HG03439 (cell line): Measurements from ENCODE around the gene BTBD6.
"Not testable (repeated sequence)": the region's sequence is repeated elsewhere in the genome, so short reads cannot be mapped to it uniquely, and the experiment has no call there.

Source experiments
- ATAC-seq: cut with Tn5 transposase; IDR thresholded peaks from one replicate; pipeline ENCODE4 v1.9.1; 2021; ENCODE audit warnings: mild to moderate bottlenecking, moderate library complexity; ENCODE audit not compliant: unreplicated experiment

Gene BTBD6

DNA sequence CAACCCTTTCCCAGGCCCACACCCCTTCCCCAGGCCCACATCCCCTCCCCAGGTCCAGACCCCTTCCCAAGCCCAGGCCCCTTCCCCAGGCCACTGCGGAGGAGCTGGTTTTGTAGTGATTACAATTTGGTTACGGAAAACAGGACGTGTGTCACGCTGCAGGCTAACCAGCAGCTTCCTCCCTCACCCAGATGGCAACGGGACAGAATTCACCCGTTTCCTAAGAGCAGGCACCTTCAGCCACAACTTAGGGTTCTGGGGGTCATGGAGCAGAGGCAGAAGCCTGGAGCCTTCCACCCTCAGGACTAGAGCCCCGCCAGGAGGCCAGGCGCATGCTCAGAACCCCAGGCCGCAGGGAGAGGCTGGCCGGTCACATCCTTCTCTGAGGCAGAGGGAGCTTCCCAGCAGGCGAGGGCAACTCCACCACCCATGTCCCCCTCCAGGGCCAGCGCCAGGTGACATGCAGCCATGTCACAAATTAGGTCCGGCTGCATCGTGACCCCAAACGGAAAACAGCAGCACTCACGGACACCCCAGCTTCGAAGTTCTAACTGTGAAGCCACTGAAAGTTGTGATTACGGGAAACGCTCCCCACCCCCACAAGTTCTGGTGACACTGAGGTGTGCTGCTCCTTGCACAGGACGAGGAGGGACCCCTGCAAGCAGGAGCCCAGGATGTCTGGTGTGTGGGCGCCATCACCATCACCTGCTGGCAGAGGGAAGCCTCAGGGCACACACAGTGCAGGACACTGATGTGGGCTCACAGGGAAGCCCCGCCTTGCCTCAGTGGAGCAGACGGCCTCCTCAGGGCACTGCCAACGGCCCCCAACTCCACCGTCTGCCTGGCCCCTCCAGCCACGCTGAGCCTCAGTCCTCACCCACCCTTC is 44.7 kb downstream of the BTBD6 start:
- ATAC-seq: no peak

DNA sequence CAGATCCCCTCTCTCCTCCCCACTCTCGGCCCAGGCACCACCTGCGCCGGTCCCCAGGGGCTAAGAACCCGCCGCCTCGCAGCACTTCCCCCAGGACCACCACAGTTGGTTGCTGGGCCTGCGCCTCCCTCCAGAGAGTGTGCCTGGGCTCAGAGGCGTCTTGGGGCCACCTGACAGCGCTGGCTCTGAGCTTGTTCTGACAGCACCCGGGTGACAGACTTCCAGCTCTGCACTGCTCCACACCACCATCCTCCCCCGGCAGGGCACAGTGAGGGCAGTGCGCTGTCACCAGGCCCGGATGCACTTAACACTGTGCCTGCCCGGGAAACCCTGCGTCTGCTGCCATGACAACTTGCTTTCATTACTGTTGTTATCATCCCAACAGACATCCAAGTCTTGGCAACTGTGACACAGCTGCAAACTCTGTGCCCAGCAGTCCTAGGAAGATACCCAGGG is 45.8 kb downstream of the BTBD6 start:
- ATAC-seq: no peak

DNA sequence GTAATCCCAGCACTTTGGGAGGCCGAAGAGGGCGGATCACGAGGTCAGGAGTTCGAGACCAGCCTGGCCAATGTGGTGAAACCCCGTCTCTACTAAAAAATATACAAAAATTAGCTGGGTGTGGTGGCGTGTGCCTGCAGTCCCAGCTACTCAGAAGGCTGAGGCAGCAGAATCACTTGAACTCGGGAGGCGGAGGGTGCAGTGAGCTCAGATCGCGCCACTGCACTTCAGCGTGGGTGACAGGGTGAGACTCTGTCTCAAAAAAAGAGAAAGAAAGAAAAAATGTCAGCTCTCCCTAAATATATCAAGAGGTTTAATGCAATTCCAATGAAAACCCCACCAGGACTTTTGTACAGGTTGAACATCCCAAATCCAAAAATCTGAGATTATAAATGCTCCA is 49.0 kb downstream of the BTBD6 start:
- not testable (repeated sequence) for ATAC-seq

DNA sequence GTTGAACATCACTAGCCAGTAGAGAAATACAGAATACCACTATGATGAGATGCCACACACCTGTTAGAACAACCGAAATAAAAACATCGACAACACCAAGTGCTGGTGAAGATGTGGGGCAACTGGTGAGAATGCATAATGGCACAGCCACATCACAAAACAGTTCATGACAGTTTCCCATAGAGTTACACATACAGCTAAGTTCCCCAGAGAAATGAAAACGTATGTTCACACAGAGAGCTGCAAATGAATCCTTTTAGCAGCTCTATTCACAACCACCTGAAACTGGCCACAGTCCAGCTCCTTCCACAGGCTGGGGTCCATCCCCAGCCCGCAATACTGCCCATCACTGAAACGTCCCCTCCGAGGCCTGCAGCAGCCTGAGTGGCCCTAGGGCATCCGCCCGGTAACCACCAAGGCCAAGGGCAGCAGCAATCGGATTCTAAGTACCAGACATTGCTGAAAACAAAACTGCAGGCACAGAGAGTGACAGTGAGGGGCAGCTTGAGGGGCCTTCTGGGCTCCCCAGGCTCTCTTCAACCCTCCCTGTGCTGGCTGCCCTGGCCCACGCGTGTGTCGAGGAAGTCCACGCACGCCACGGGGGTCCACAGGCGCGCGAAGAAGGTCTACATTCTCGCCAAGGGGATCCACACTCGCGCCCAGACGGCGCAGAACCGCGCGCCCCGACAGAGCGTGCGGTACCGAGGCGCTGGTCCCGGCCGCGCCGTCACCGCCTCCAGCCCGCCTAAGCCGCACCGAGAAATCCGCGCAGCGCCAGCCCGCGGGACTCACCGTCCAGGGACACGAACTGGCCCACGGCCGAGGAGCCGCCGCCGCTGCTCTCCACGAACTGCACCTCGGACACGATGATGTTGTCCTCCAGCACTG is 51.6 kb downstream of the BTBD6 start:
- ATAC-seq: peak; percentile 28
